GM12878 (cell line): ENCODE results near the gene LRRC26. TPM values are rescaled to one million over a fixed set of nuclear protein-coding genes. Genes with fewer than 3 reads are reported as not detected.
A peak's percentile ranks its signal among the peaks of the same experiment; 100 is the strongest.

Source experiments
- ATAC-seq: fragments of 200-7000 bp; cut with Tn5 transposase; 3 replicates; pipeline ENCODE4 v1.9.1; 2020; ENCODE audit warnings: mild to moderate bottlenecking, moderate library complexity
- BruUV-seq: library from RNA; stranded (reverse); fragments of 400-500 nt; replicated peaks from 2 replicates; lab custom pipeline; 2021; lab: Mats Ljungman, UMichigan
- CTCF ChIA-PET: fragments of 300-600 bp; sonication (Branson Sonifier 250); formaldehyde crosslinking; extraction: SDS; loops from one replicate; lab custom pipeline; 2021; ENCODE audit warnings: inconsistent platforms; lab: Yijun Ruan, JAX
- POLR2A ChIA-PET: fragments of 350-600 bp; formaldehyde crosslinking; extraction: SDS; loops from one replicate; lab custom pipeline; 2021; ENCODE audit warnings: inconsistent platforms; lab: Charles Lee
- RAD21 ChIA-PET: fragments of 300-600 bp; sonication (Branson Sonifier 250); formaldehyde crosslinking; loops from one replicate; lab custom pipeline; 2023; ENCODE audit warnings: antibody characterized with exemption; ENCODE audit not compliant: unreplicated experiment; lab: Charles Lee
- SMC1A ChIA-PET: fragments of 300-600 bp; sonication (Branson Sonifier 250); formaldehyde crosslinking; loops from one replicate; lab custom pipeline; 2023; ENCODE audit not compliant: unreplicated experiment, uncharacterized antibody; lab: Charles Lee
- DNase-seq: peaks from one replicate; pipeline ENCODE4 v3.0.0-alpha.2; 2011; ENCODE audit warnings: low read depth, low spot score
- FAIRE-seq: peaks from 3 replicates; lab custom pipeline; 2011; peaks lifted over from hg19 to GRCh38; lab: Jason Lieb, UNC
- H2AFZ ChIP-seq: 2 replicates; pipeline ENCODE4 v1.6.0; 2011; ENCODE audit warnings: low read depth, low read length, control low read depth; ENCODE audit not compliant: control insufficient read depth
- H3K27ac ChIP-seq: 2 replicates; pipeline ENCODE4 v1.5.1; 2011; ENCODE audit warnings: control low read depth; ENCODE audit not compliant: control insufficient read depth, insufficient read depth
- H3K27me3 ChIP-seq, 2 experiments: replicated peaks in 1 of 2; 2 replicates each; pipeline versions ENCODE4 v1.6.0 to v1.6.1; 2011; ENCODE audit warnings: low read length in 1 of 2; ENCODE audit not compliant: control insufficient read depth in 2 of 2, insufficient read depth in 2 of 2
- H3K36me3 ChIP-seq, 2 experiments: 2 replicates each; pipeline ENCODE4 v1.5.1; 2011; ENCODE audit warnings: low read length in 1 of 2; ENCODE audit not compliant: control insufficient read depth in 2 of 2, insufficient read depth in 2 of 2
- H3K4me1 ChIP-seq: 2 replicates; pipeline ENCODE4 v1.6.1; 2011; ENCODE audit warnings: mild to moderate bottlenecking, low read length, moderate library complexity, mixed read lengths; ENCODE audit not compliant: control insufficient read depth, insufficient read depth
- H3K4me2 ChIP-seq: 2 replicates; pipeline ENCODE4 v1.6.0; 2011; ENCODE audit warnings: control low read depth; ENCODE audit not compliant: control insufficient read depth, insufficient read depth
- H3K4me3 ChIP-seq: fragments of 200-600 bp; sonication (generic); 2 replicates; pipeline ENCODE4 v1.5.1; 2016
- H3K79me2 ChIP-seq: 2 replicates; pipeline ENCODE4 v1.6.0; 2011; ENCODE audit warnings: low read length; ENCODE audit not compliant: control insufficient read depth, insufficient read depth
- H3K9ac ChIP-seq: 2 replicates; pipeline ENCODE4 v1.8.0; 2011; ENCODE audit warnings: low read length, control low read depth, mixed read lengths; ENCODE audit not compliant: control insufficient read depth, insufficient read depth
- H3K9me3 ChIP-seq: replicated peaks from 3 replicates; pipeline ENCODE4 v1.5.1; 2011; ENCODE audit warnings: mild to moderate bottlenecking, low read length; ENCODE audit not compliant: control insufficient read depth, insufficient read depth
- H4K20me1 ChIP-seq: 2 replicates; pipeline ENCODE4 v1.6.0; 2011; ENCODE audit not compliant: control insufficient read depth, insufficient read depth
- BRCA1 ChIP-seq: IDR thresholded peaks from 2 replicates; pipeline ENCODE4 v1.6.1; 2011; ENCODE audit warnings: low read depth, low read length, improper control_type of control experiment
- CREB1 ChIP-seq: IDR thresholded peaks from 2 replicates; pipeline ENCODE4 v1.6.1; 2012; ENCODE audit warnings: low read depth, mild to moderate bottlenecking, inconsistent platforms
- EZH2 ChIP-seq: IDR thresholded peaks from 2 replicates; pipeline ENCODE4 v1.6.1; 2012; ENCODE audit warnings: low read depth, mild to moderate bottlenecking, control low read depth, inconsistent platforms, low read length, borderline replicate concordance; ENCODE audit not compliant: control insufficient read depth
- HDGF ChIP-seq: fragments of 450-650 bp; IDR thresholded peaks from 2 replicates; pipeline ENCODE4 v1.6.1; 2016; ENCODE audit warnings: antibody characterized with exemption
- JUND ChIP-seq: IDR thresholded peaks from 2 replicates; pipeline ENCODE4 v1.6.1; 2012; ENCODE audit warnings: low read depth, mild to moderate bottlenecking, low read length, improper control_type of control experiment, moderate library complexity
- SMAD5 ChIP-seq: IDR thresholded peaks from 2 replicates; pipeline ENCODE4 v1.6.1; 2016; ENCODE audit warnings: antibody characterized with exemption, low read depth
- SREBF1 ChIP-seq: IDR thresholded peaks from 2 replicates; pipeline ENCODE4 v1.6.1; 2012; ENCODE audit warnings: mild to moderate bottlenecking, low read length
- STAT1 ChIP-seq: fragments of 450-650 bp; conservative IDR thresholded peaks from 2 replicates; pipeline ENCODE4 v1.6.1; 2014; ENCODE audit warnings: antibody characterized with exemption, mild to moderate bottlenecking
- ZBED1 ChIP-seq: IDR thresholded peaks from 2 replicates; pipeline ENCODE4 v1.6.1; 2016; ENCODE audit warnings: borderline replicate concordance
- ZNF384 ChIP-seq: IDR thresholded peaks from 2 replicates; pipeline ENCODE4 v1.6.1; 2012; ENCODE audit warnings: low read depth, mild to moderate bottlenecking, low read length, improper control_type of control experiment, borderline replicate concordance
- WGBS: methylation state at CpG from one replicate; pipeline ENCODE4 v1.1.6; 2016; ENCODE audit warnings: low lambda C conversion rate; ENCODE audit not compliant: insufficient replicate concordance, insufficient coverage; ENCODE audit errors: missing lambda C conversion rate; 5-methylcytosine and 5-hydroxymethylcytosine counted together
- in situ Hi-C: fragments of 300-500 bp; cut with MboI; formaldehyde crosslinking; loops from 9 replicates; pipeline ENCODE4 v1.14.3; 2018; ENCODE audit warnings: mixed read lengths
- intact Hi-C: fragments of 100-400 bp; cut with micrococcal nuclease; formaldehyde crosslinking; loops from one replicate; pipeline ENCODE4 v1.14.2; 2022; ENCODE audit not compliant: unreplicated experiment
- polyA plus RNA-seq, 11 experiments: library from polyadenylated mRNA; depleted of rRNA in 4 of 11; unstranded in 6 of 11; stranded (reverse) in 5 of 11; fragments of >200 nt; fragmentation: Nextera tagmentation in 4 of 11; fragmentation: Illumina TruSeq in 1 of 11; extraction: Ambion mirVana in 4 of 11; extraction: Trizol in 1 of 11; gene quantifications; 1 replicate in 1 of 11; 2 replicates in 10 of 11; pipeline versions ENCODE4 v1.2.1 to v1.2.3, GENCODE V29; 2011 to 2016; ENCODE audit warnings: inconsistent platforms in 2 of 11, missing spikeins in 2 of 11, low read depth in 1 of 11
- total RNA-seq, 4 experiments: library from RNA; depleted of rRNA in 3 of 4; stranded (reverse); fragments of >200 nt in 3 of 4; fragmentation: Illumina TruSeq in 1 of 4; extraction: Trizol in 1 of 4; gene quantifications; 2 replicates each; pipeline versions ENCODE4 v1.2.1 to v1.2.3, GENCODE V29; 2013 to 2021
- TF ChIP-seq, protein P1 (sequence below): IDR thresholded peaks from 2 replicates; pipeline ENCODE4 v1.6.1; 2012; ENCODE audit warnings: low read depth, low read length, improper control_type of control experiment
- TF ChIP-seq, protein P2 (sequence below): fragments of 450-650 bp; conservative IDR thresholded peaks from 2 replicates; pipeline ENCODE4 v1.6.1; 2017; ENCODE audit warnings: mild to moderate bottlenecking, moderate library complexity
- TF ChIP-seq, protein P3 (sequence below): fragments of 450-650 bp; formaldehyde crosslinking; IDR thresholded peaks from 2 replicates; pipeline ENCODE4 v1.4.0; 2022; ENCODE audit warnings: mild to moderate bottlenecking, moderate library complexity

The LRRC26 gene
- total and polyA plus RNA-seq, 10 of the 15 experiments (the other 5 are each of a cell fraction or from before 2014, with no cell fraction given), result 0.29 to 0.91 (median 0.64) TPM; not detected in 5

DNA sequence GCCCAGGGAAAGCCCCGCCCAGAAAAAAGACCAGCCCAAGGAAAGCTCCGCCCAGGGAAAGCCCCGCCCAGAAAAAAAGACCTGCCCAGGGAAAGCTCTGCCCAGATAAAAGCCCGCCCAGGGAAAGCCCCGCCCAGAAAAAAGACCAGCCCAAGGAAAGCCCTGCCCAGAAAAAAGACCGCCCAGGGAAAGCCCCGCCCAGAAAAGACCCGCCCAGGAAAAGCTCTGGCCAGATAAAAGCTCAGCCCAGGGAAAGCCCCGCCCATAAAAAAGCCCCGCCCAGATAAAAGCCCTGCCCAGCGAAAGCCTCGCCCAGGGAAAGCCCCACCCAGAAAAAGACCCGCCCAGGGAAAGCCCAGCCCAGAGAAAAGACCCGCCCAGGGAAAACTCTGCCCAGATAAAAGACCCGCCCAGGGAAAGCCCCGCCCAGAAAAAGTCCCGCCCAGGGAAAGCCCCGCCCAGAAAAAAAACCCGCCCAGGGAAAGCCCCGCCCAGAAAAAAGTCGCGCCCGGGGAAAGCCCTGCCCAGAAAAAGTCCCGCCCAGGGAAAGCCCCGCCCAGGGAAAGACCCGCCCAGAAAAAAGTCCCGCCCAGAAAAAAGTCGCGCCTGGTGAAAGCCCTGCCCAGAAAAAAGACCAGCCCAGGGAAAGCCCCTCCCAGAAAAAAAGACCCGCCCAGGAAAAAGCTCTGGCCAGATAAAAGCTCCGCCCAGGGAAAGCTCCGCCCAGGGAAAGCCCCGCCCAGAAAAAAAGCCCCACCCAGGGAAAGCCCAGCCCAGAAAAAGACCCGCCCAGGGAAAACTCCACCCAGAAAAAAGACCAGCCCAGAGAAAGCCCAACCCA lies 19.0 kb downstream of the LRRC26 start:
- peak overlapping the region; percentile 44 for H3K27ac ChIP-seq
- H3K4me1 ChIP-seq, result peaks cover 9% of the 10 kb centered on the region; the same call in 1 of the 2 replicates
- TF ChIP-seq STAT1 (no peak), SREBF1 (0 out of 2 replicates have a peak, but pooled peaks have one; percentile 2), CREB1 (no peak), SMAD5 (no peak), JUND (no peak), ZNF384 (peak; percentile 28; the same call in 1 of the 2 replicates), BRCA1 (no peak), HDGF (no peak), ZBED1 (no peak), EZH2 (no peak)
- TF ChIP-seq, protein P1, sequence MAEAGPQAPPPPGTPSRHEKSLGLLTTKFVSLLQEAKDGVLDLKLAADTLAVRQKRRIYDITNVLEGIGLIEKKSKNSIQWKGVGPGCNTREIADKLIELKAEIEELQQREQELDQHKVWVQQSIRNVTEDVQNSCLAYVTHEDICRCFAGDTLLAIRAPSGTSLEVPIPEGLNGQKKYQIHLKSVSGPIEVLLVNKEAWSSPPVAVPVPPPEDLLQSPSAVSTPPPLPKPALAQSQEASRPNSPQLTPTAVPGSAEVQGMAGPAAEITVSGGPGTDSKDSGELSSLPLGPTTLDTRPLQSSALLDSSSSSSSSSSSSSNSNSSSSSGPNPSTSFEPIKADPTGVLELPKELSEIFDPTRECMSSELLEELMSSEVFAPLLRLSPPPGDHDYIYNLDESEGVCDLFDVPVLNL, result 0 out of 2 replicates have a peak, but pooled peaks have one; percentile 6
- TF ChIP-seq, protein P2, sequence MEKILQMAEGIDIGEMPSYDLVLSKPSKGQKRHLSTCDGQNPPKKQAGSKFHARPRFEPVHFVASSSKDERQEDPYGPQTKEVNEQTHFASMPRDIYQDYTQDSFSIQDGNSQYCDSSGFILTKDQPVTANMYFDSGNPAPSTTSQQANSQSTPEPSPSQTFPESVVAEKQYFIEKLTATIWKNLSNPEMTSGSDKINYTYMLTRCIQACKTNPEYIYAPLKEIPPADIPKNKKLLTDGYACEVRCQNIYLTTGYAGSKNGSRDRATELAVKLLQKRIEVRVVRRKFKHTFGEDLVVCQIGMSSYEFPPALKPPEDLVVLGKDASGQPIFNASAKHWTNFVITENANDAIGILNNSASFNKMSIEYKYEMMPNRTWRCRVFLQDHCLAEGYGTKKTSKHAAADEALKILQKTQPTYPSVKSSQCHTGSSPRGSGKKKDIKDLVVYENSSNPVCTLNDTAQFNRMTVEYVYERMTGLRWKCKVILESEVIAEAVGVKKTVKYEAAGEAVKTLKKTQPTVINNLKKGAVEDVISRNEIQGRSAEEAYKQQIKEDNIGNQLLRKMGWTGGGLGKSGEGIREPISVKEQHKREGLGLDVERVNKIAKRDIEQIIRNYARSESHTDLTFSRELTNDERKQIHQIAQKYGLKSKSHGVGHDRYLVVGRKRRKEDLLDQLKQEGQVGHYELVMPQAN, result no peak
- TF ChIP-seq, protein P3, sequence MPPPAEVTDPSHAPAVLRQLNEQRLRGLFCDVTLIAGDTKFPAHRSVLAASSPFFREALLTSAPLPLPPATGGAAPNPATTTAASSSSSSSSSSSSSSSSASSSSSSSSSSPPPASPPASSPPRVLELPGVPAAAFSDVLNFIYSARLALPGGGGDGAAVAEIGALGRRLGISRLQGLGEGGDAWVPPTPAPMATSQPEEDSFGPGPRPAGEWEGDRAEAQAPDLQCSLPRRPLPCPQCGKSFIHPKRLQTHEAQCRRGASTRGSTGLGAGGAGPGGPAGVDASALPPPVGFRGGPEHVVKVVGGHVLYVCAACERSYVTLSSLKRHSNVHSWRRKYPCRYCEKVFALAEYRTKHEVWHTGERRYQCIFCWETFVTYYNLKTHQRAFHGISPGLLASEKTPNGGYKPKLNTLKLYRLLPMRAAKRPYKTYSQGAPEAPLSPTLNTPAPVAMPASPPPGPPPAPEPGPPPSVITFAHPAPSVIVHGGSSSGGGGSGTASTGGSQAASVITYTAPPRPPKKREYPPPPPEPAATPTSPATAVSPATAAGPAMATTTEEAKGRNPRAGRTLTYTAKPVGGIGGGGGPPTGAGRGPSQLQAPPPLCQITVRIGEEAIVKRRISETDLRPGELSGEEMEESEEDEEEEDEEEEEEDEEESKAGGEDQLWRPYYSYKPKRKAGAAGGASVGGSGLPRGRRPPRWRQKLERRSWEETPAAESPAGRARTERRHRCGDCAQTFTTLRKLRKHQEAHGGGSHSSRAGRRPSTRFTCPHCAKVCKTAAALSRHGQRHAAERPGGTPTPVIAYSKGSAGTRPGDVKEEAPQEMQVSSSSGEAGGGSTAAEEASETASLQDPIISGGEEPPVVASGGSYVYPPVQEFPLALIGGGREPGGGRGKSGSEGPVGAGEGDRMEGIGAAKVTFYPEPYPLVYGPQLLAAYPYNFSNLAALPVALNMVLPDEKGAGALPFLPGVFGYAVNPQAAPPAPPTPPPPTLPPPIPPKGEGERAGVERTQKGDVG, result no peak
- FAIRE-seq (no peak), DNase-seq (no peak), ATAC-seq (peak; percentile 74)
- H3K4me3 ChIP-seq, result 0 out of 2 replicates have a peak overlapping the region, but pooled peaks have one; percentile 12
- ChIA-PET SMC1A (interaction anchor here (0.7 to 4.7 kb wide), 14 partner anchors 8 to 127 kb away, joined by 3 to 28 read pairs (median 6); partner anchors contain the start of genes ANAPC2, LRRC26, MAN1B1 and RNF208), POLR2A (interaction anchor here (0.6 to 4.3 kb wide), 47 partner anchors 8 to 745 kb away, joined by 3 to 166 read pairs (median 5); partner anchors contain the start of genes ANAPC2, CYSRT1, LRRC26 and MAN1B1), CTCF (interaction anchor here (0.6 to 2.5 kb wide), 21 partner anchors 8 to 308 kb away, joined by 3 to 20 read pairs (median 4); partner anchors contain the start of genes AJM1, SSNA1, TPRN and TUBB4B), RAD21 (interaction anchor here (0.6 to 4.1 kb wide), 29 partner anchors 9 to 380 kb away, joined by 3 to 54 read pairs (median 6); partner anchors contain the start of genes ANAPC2, CYSRT1, LRRC26 and MAN1B1)
- no peaks in the 10 kb centered on the region for H4K20me1 ChIP-seq
- H3K9me3 ChIP-seq, result no peaks in the 10 kb centered on the region; the same call in 2 of the 3 replicates
- H3K27me3 ChIP-seq, result no peaks in the 10 kb centered on the region
- in situ Hi-C loops, result no loop called here
- no peaks in the 10 kb centered on the region for H3K36me3 ChIP-seq
- BruUV-seq, result no TSS peak
- H2AFZ ChIP-seq, result peak overlapping the region; percentile 29; the same call in 1 of the 2 replicates
- intact Hi-C loops, result loop anchor here (1.0 to 5.0 kb wide), 2 partner anchors 22 to 34 kb away; no protein-coding TSS in a partner anchor
- no peak overlapping the region for H3K9ac ChIP-seq
- H3K4me2 ChIP-seq, result no peak overlapping the region
- WGBS, result under 1% methylated on average over 31 of the region's 34 CpGs
- no peaks in the 10 kb centered on the region for H3K79me2 ChIP-seq
